ENCODE measurements around the gene P2RX1.
"Not testable (repeated sequence)": the region's sequence is repeated elsewhere in the genome, so short reads cannot be mapped to it uniquely, and the experiment has no call there.

The P2RX1 gene

DNA sequence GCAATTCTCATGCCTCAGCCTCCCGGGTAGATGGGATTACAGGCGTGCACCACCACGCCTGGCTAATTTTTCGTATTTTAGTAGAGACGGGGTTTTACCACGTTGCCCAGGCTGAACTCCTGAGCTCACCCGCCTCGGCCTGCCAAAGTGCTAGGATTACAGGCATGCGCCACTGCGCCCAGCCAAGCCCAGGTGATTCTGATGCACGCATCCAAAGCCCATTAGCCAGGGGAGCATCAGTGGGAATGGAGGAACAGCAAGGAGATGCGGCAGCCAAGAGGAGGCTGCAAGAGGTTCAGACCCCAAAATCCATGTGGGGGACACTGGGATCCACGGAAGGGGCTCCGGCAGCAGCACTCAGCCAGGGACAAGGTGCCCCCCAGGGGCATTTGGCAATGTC, 35.9 kb upstream of the P2RX1 start:
- H3K36me3 ChIP-seq (ENCODE audit: control insufficient read depth in 5 of 5, insufficient read depth in 5 of 5, low read length in 5 of 5), result no peaks in the 10 kb centered on the region
- no peak overlapping the region for H3K9ac ChIP-seq (ENCODE audit: low read length in 5 of 5)
- H3K27ac ChIP-seq (ENCODE audit: low read depth, low read length), result no peak overlapping the region
- H3K9me3 ChIP-seq (ENCODE audit: control insufficient read depth in 5 of 5, low read length in 5 of 5), result no peaks in the 10 kb centered on the region
- H3K27me3 ChIP-seq (ENCODE audit: control insufficient read depth in 5 of 5, insufficient read depth in 4 of 5, low read length in 5 of 5), result no peaks in the 10 kb centered on the region
- peaks cover 0 to 11% (median 0%) of the 10 kb centered on the region in 5 donors for H3K4me1 ChIP-seq (ENCODE audit: control insufficient read depth in 5 of 5, insufficient read depth in 5 of 5, low read length in 5 of 5)
- H3K4me3 ChIP-seq (ENCODE audit: low read depth in 1 of 5, low read length in 5 of 5), result no peak overlapping the region

GRCh38 chr17:3951420-3951819, 35.2 kb upstream of the P2RX1 start:
- Histone ChIP-seq H3K27ac (ENCODE audit: low read depth, low read length) (no peak overlapping the region), H3K27me3 (ENCODE audit: control insufficient read depth in 5 of 5, insufficient read depth in 4 of 5, low read length in 5 of 5) (no peaks in the 10 kb centered on the region), H3K9ac (ENCODE audit: low read length in 5 of 5) (no peak overlapping the region), H3K9me3 (ENCODE audit: control insufficient read depth in 5 of 5, low read length in 5 of 5) (no peaks in the 10 kb centered on the region), H3K4me1 (ENCODE audit: control insufficient read depth in 5 of 5, insufficient read depth in 5 of 5, low read length in 5 of 5) (peaks cover 0 to 11% (median 6%) of the 10 kb centered on the region in 5 donors), H3K4me3 (ENCODE audit: low read depth in 1 of 5, low read length in 5 of 5) (no peak overlapping the region), H3K36me3 (ENCODE audit: control insufficient read depth in 5 of 5, insufficient read depth in 5 of 5, low read length in 5 of 5) (no peaks in the 10 kb centered on the region)

DNA sequence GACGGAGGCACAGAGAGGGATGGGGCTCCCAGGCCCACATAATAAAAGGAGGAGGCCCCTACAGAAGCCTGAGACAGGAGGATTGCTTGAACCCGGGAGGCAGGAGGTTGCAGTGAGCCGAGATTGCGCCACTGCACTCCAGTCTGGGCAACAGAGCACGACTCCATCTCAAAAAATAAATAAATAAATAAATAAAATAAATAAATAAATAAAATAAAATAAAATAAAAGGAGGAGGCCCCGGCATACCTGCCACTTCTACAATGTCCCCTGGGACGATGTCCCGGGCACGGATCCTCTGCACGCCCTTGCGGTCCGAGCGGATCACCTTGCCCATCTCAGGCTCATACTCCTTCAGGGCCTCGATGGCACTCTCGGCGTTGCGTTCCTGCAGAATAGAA, 34.7 kb upstream of the P2RX1 start:
- Histone ChIP-seq H3K4me3 (ENCODE audit: low read depth in 1 of 5, low read length in 5 of 5) (no peak overlapping the region), H3K9me3 (ENCODE audit: control insufficient read depth in 5 of 5, low read length in 5 of 5) (no peaks in the 10 kb centered on the region), H3K27ac (ENCODE audit: low read depth, low read length) (no peak overlapping the region), H3K36me3 (ENCODE audit: control insufficient read depth in 5 of 5, insufficient read depth in 5 of 5, low read length in 5 of 5) (no peaks in the 10 kb centered on the region), H3K4me1 (ENCODE audit: control insufficient read depth in 5 of 5, insufficient read depth in 5 of 5, low read length in 5 of 5) (peaks cover 0 to 11% (median 7%) of the 10 kb centered on the region in 5 donors), H3K27me3 (ENCODE audit: control insufficient read depth in 5 of 5, insufficient read depth in 4 of 5, low read length in 5 of 5) (no peaks in the 10 kb centered on the region), H3K9ac (ENCODE audit: low read length in 5 of 5) (no peak overlapping the region)

DNA sequence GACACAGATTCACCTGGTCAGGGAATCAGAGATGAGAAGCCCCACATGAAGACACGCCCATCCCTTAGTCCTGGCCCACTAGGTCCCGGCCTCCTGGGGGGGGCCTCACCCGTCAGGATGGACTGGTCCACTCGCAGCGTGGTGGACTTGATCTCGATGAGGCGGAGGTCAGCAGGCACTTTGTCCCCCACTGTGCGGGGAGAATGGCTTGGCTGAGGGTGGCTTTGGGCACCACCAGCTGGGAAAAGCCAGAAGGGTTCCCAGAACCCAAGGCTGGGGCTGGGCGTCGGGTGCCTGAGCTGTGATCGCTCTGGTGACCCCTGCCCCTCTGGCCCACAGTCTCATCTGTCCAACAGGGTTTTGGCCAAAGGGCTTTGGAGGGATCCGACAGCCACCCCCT, 34.3 kb upstream of the P2RX1 start:
- no peak overlapping the region for H3K9ac ChIP-seq (ENCODE audit: low read length in 5 of 5)
- no peaks in the 10 kb centered on the region for H3K27me3 ChIP-seq (ENCODE audit: control insufficient read depth in 5 of 5, insufficient read depth in 4 of 5, low read length in 5 of 5)
- no peak overlapping the region for H3K4me3 ChIP-seq (ENCODE audit: low read depth in 1 of 5, low read length in 5 of 5)
- no peak overlapping the region for H3K27ac ChIP-seq (ENCODE audit: low read depth, low read length)
- H3K4me1 ChIP-seq (ENCODE audit: control insufficient read depth in 5 of 5, insufficient read depth in 5 of 5, low read length in 5 of 5), result peaks cover 0 to 10% (median 7%) of the 10 kb centered on the region in 5 donors
- no peaks in the 10 kb centered on the region for H3K36me3 ChIP-seq (ENCODE audit: control insufficient read depth in 5 of 5, insufficient read depth in 5 of 5, low read length in 5 of 5)
- no peaks in the 10 kb centered on the region for H3K9me3 ChIP-seq (ENCODE audit: control insufficient read depth in 5 of 5, low read length in 5 of 5)

- Histone ChIP-seq H3K27ac (ENCODE audit: low read depth, low read length) (no peak overlapping the region), H3K36me3 (ENCODE audit: control insufficient read depth in 5 of 5, insufficient read depth in 5 of 5, low read length in 5 of 5) (no peaks in the 10 kb centered on the region), H3K4me3 (ENCODE audit: low read depth in 1 of 5, low read length in 5 of 5) (no peak overlapping the region), H3K9me3 (ENCODE audit: control insufficient read depth in 5 of 5, low read length in 5 of 5) (no peaks in the 10 kb centered on the region), H3K4me1 (ENCODE audit: control insufficient read depth in 5 of 5, insufficient read depth in 5 of 5, low read length in 5 of 5) (peaks cover 0 to 14% (median 8%) of the 10 kb centered on the region in 5 donors), H3K27me3 (ENCODE audit: control insufficient read depth in 5 of 5, insufficient read depth in 4 of 5, low read length in 5 of 5) (no peaks in the 10 kb centered on the region), H3K9ac (ENCODE audit: low read length in 5 of 5) (no peak overlapping the region)
Observed at GRCh38 chr17:3949418-3949817, 33.2 kb upstream of the P2RX1 start.

GRCh38 chr17:3948551-3948950, 32.3 kb upstream of the P2RX1 start:
- not testable (repeated sequence) for H3K36me3 ChIP-seq (ENCODE audit: control insufficient read depth in 5 of 5, insufficient read depth in 5 of 5, low read length in 5 of 5); H3K4me3 ChIP-seq (ENCODE audit: low read depth in 1 of 5, low read length in 5 of 5); H3K27ac ChIP-seq (ENCODE audit: low read depth, low read length); H3K27me3 ChIP-seq (ENCODE audit: control insufficient read depth in 5 of 5, insufficient read depth in 4 of 5, low read length in 5 of 5); H3K9ac ChIP-seq (ENCODE audit: low read length in 5 of 5); H3K9me3 ChIP-seq (ENCODE audit: control insufficient read depth in 5 of 5, low read length in 5 of 5)
- H3K4me1 ChIP-seq (ENCODE audit: control insufficient read depth in 5 of 5, insufficient read depth in 5 of 5, low read length in 5 of 5), result peaks cover 0 to 22% (median 16%) of the 10 kb centered on the region in 5 donors

DNA sequence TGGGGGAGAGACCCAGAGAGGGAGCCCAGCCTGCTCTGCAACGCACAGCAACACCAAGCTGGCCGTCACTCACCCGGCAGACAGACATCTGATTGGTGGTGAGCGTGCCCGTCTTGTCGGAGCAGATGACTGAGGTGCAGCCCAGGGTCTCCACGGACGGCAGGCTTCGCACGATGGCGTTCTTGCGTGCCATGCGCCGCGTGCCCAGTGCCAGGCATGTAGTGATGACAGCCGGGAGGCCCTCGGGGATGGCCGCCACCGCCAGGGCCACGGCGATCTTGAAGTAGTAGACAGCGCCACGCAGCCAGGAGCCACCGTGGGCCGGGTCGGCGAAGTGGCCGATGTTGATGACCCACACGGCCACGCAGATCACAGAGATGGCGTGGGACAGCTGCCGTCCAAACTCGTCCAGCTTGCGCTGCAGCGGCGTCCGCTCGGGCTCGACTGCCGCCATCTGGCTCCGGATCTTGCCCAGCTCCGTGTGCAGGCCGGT, 31.1 kb upstream of the P2RX1 start:
- Histone ChIP-seq H3K27ac (ENCODE audit: low read depth, low read length) (no peak overlapping the region), H3K4me1 (ENCODE audit: control insufficient read depth in 5 of 5, insufficient read depth in 5 of 5, low read length in 5 of 5) (peaks cover 0 to 27% (median 20%) of the 10 kb centered on the region in 5 donors), H3K9me3 (ENCODE audit: control insufficient read depth in 5 of 5, low read length in 5 of 5) (no peaks in the 10 kb centered on the region), H3K4me3 (ENCODE audit: low read depth in 1 of 5, low read length in 5 of 5) (no peak overlapping the region), H3K36me3 (ENCODE audit: control insufficient read depth in 5 of 5, insufficient read depth in 5 of 5, low read length in 5 of 5) (peaks cover 0 to 4% (median 0%) of the 10 kb centered on the region in 5 donors), H3K9ac (ENCODE audit: low read length in 5 of 5) (no peak overlapping the region), H3K27me3 (ENCODE audit: control insufficient read depth in 5 of 5, insufficient read depth in 4 of 5, low read length in 5 of 5) (no peaks in the 10 kb centered on the region)

- Histone ChIP-seq H3K27ac (ENCODE audit: low read depth, low read length) (no peak overlapping the region), H3K9me3 (ENCODE audit: control insufficient read depth in 5 of 5, low read length in 5 of 5) (no peaks in the 10 kb centered on the region), H3K4me3 (ENCODE audit: low read depth in 1 of 5, low read length in 5 of 5) (no peak overlapping the region), H3K36me3 (ENCODE audit: control insufficient read depth in 5 of 5, insufficient read depth in 5 of 5, low read length in 5 of 5) (peaks cover 0 to 4% (median 0%) of the 10 kb centered on the region in 5 donors), H3K27me3 (ENCODE audit: control insufficient read depth in 5 of 5, insufficient read depth in 4 of 5, low read length in 5 of 5) (no peaks in the 10 kb centered on the region), H3K4me1 (ENCODE audit: control insufficient read depth in 5 of 5, insufficient read depth in 5 of 5, low read length in 5 of 5) (peaks cover 0 to 27% (median 20%) of the 10 kb centered on the region in 5 donors), H3K9ac (ENCODE audit: low read length in 5 of 5) (no peak overlapping the region)
Observed at GRCh38 chr17:3946711-3947235, 30.5 kb upstream of the P2RX1 start.

DNA sequence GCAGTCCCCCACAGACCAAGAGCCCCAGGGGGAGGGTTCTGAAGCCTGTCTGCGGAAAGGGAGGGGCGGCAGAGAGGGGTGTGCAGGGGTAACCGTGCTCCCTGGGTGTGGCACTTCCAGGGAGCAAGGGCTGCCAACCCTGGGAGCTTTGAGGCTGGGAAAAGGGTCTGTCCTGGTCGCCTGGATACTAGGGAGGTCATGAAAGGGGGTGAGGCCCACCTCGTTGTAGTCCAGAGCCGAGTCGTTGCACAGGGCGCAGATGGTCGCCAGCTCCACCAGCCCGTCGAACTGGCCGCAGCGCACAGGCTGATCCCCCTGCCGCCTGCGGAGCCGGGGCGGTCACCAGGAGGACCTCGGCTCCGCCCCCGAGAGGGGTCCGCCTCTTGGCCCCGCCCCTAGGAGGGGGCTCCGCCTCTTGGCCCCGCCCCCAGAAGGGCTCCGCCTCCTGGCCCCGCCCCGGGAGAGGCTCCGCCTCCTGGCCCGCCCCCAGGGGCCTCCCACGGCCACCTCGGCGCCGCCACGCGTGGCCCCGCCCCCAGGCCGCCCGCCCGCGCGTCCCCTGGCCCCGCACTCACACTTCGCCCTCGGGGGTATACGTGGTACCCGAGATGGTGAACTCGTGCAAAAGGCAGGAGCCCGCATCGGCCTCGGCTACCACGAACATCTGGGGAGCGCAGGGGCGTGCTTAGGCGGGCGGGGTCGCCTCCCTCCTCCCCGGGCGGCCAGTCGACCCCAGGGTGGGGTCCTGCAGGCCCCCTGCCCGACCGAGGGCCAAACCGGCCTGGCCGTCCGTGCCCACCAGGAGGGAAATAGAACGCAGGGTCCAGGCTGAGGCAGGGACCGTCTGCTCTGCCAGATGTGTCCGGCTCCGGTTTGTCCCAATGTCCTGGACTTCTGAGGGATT, 28.5 kb upstream of the P2RX1 start:
- Histone ChIP-seq H3K4me3 (ENCODE audit: low read depth in 1 of 5, low read length in 5 of 5) (peak overlapping the region; percentile 54 to 71 (median 61)), H3K27me3 (ENCODE audit: control insufficient read depth in 5 of 5, insufficient read depth in 4 of 5, low read length in 5 of 5) (no peaks in the 10 kb centered on the region), H3K4me1 (ENCODE audit: control insufficient read depth in 5 of 5, insufficient read depth in 5 of 5, low read length in 5 of 5) (peaks cover 0 to 27% (median 20%) of the 10 kb centered on the region in 5 donors), H3K9me3 (ENCODE audit: control insufficient read depth in 5 of 5, low read length in 5 of 5) (no peaks in the 10 kb centered on the region), H3K9ac (ENCODE audit: low read length in 5 of 5) (peak overlapping the region in 4 of 5 donors; percentile 30 to 62 (median 32)), H3K27ac (ENCODE audit: low read depth, low read length) (no peak overlapping the region), H3K36me3 (ENCODE audit: control insufficient read depth in 5 of 5, insufficient read depth in 5 of 5, low read length in 5 of 5) (peaks cover 0 to 11% (median 10%) of the 10 kb centered on the region in 5 donors)

- no peaks in the 10 kb centered on the region for H3K9me3 ChIP-seq (ENCODE audit: control insufficient read depth in 5 of 5, low read length in 5 of 5)
- H3K36me3 ChIP-seq (ENCODE audit: control insufficient read depth in 5 of 5, insufficient read depth in 5 of 5, low read length in 5 of 5), result peaks cover 0 to 11% (median 10%) of the 10 kb centered on the region in 5 donors
- H3K27ac ChIP-seq (ENCODE audit: low read depth, low read length), result no peak overlapping the region
- peak overlapping the region in 1 of 5 donors; percentile 32 for H3K9ac ChIP-seq (ENCODE audit: low read length in 5 of 5)
- peaks cover 0 to 27% (median 20%) of the 10 kb centered on the region in 5 donors for H3K4me1 ChIP-seq (ENCODE audit: control insufficient read depth in 5 of 5, insufficient read depth in 5 of 5, low read length in 5 of 5)
- H3K4me3 ChIP-seq (ENCODE audit: low read depth in 1 of 5, low read length in 5 of 5), result peak overlapping the region in 1 of 5 donors; percentile 61
- no peaks in the 10 kb centered on the region for H3K27me3 ChIP-seq (ENCODE audit: control insufficient read depth in 5 of 5, insufficient read depth in 4 of 5, low read length in 5 of 5)
Observed at GRCh38 chr17:3943240-3943891, 27.1 kb upstream of the P2RX1 start.
